GM20431 (cell line): ENCODE data around the gene FHIT.
"Not testable (repeated sequence)": the region's sequence is repeated elsewhere in the genome, so short reads cannot be mapped to it uniquely, and the experiment has no call there.

Experiments
- in situ Hi-C: fragments of 300-500 bp; cut with MseI, MboI; formaldehyde crosslinking; loops from one replicate; pipeline ENCODE4 v1.15.0; 2020; ENCODE audit warnings: low sequenced_read_pairs; ENCODE audit not compliant: unreplicated experiment

FHIT gene

DNA sequence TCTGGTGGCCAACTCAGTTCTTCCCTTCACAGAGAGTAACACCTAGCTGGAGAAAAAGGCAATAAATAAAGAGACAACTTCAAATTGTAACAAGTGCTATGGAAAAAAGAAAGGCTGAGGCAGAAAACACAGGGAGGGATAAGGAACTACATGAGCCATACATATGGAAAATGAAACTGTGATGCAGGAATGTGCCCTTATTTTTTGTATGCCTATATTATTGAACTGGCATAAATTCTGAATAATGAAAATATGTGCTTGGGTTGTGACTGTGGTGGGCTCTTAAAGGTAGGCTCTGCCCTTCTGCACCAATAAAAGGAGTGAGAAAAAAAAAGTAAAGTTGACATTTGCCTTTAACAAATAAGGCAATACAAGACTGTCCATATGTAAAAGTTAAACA, 19.6 kb downstream of the FHIT start:
- in situ Hi-C loops: no loop called here

DNA sequence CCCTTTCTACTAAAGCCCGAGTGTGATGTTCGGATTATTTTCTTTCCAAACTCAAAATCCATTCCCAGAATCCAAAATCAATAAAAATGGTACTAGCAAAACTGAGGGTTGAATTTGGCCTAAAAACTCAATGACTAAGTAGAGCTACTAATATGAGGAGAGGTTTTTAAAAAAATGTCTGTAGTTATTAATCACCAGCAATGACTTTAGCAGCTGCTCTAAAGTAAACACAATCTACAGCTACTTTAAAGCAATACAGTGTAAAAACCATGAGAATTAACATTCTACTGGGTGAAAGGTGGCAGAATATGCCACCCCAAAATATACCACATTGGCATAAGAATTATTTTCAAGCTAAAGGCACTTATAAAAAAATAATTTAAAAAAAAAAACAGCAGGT, 23.5 kb downstream of the FHIT start:
- in situ Hi-C loops: no loop called here

DNA sequence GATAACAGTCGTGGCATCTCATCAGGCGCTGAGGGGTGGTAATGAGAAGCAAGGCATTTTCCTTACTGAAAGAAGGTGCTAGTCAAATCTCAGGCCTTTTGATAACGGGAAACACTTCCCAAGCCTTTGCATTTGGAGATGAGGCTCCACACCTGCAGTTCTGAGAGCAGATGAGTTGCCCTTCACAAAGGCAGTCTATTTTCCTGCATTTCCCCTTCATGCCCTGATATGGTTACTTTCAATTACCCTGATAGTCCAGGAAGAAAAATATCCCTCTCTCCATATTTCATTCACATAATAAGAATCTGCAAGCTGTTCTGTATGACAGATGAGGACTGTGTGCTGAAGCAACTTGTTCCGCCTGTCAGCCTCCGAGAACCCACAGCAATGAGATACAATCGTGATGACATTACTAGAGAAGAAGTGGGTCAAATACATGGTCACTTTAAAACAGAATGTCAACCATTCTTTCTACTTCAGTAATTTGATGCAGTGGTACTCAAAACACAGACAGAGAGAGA, 25.0 kb downstream of the FHIT start:
- in situ Hi-C loops: no loop called here

DNA sequence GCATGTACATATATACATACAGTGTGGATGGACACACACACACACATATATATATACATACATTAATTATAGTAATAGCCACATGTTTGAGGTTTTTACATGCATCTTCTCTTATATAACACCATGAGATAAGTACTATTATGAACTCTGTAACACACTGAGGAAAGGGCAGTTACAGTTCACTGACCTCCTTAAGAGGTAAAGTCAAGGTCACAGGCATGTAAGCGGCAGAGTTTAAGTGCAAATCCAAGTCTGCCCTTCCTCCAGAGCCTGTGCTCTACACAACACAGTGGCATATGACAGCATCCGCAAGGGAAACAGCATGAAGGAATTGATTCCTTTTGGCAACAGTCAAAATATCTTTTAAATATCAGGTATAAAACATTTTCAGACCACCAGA, 26.4 kb downstream of the FHIT start:
- in situ Hi-C loops: no loop called here

DNA sequence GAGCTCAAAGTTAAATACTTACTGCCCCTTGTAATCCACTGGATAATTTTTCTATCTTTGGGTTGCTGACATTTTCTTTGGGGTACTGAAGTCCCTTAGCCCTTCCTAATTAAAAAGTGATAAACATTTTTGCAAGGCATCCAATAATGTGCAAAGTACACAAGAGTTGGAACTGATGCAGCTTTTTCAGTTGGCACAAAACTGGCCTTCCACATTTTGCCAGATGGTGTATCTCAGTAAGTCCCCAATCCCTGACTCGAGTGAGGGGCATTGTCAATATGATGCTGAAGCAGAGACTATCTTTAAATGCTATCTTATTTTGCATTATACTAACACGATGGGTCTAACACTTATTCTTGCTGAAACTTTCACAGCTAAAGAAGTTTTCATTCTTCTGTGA, 27.8 kb downstream of the FHIT start:
- in situ Hi-C loops: no loop called here

DNA sequence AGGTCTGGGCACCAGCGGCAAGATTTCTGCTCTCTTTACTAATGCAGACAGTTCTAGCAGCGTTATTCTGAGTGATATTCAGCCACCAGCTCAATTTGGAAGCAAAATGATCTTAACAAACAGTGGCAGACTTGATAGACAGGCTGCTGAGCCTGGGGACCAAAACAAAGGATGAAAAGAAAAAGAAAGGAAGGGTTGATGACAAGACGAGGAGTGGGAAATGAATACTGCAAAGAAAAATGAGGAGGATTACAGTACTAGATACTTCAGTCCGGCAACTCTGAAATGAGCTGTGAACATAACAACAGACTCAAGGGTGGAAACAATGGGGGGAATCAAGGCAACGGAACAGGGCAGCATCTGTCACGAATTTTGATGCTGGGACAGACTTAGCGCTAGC, 28.8 kb downstream of the FHIT start:
- in situ Hi-C loops: no loop called here

DNA sequence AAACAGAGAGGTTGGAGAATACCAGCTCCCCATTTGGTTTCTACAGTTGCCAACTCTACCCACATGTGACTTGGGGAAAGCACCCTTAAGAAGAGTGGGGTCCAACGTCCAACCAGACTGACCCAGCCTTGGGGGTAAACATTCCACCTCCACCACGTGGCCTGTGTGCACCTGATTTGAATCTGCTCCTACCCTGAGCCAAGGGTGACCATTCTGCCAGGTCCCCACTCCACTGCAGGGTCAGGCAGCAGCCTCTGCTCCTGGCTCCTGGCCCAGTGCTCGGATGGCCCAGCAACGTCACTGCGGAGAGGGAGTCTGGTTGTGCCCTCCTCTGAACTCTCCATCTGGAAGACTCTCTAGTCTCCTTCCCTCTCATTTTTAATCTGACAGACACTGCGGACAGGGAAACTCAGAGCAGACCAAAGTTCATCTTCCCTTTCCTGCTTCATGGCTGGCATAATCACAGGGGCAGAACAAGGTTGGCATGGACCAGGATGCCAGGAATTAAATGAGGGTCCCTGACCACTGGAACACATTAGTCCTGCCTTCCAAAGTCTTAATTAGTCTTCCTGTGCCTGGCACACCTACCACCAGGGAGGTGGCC, 29.4 kb downstream of the FHIT start:
- in situ Hi-C loops: no loop called here

DNA sequence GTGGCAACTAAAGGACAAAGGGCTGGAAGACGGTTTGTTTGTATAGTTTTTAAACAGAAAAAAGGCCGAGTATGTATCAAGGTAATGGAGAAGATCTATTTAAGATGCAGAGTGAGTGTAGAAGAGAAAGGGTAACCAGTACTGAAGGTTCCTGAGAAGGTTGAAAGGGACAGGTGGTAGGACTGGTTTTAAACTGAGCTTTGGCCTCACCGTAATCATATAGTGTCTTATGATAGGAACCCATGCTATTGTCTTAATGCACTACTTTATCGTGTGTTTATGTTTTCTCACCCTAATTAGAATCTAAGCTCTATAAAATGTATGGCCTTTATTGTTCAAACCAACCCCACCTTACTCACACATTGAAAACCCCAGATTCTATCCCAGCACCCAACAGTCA, 32.7 kb downstream of the FHIT start:
- in situ Hi-C loops: no loop called here

DNA sequence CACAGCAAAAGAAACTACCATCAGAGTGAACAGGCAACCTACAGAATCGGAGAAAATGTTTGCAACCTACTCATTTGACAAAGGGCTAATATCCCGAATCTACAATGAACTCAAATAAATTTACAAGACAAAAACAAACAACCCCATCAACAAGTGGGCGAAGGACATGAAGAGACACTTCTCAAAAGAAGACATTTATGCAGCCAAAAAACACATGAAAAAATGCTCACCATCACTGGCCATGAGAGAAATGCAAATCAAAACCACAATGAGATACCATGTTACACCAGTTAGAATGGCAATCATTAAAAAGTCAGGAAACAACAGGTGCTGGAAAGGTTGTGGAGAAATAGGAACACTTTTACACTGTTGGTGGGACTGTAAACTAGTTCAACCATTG, 35.1 kb downstream of the FHIT start:
- in situ Hi-C loops: not testable (repeated sequence)

DNA sequence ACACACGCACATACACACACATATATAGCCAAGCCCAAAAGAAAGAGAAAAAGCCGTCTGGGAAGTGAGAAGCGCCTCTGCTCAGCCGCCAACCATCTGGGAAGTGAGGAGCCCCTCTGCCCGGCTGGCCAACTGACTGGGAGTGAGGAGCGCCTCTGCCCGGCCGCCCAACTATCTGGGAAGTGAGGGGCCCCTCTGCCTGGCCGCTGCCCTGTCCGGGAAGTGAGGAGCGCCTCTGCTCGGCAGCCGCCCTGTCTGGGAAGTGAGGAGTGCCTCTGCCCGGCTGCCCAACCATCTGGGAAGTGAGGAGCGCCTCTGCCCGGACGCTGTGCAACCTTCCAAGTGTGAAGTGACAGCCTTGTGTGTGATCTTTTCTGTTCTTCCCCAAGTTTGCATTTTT, 49.2 kb downstream of the FHIT start:
- in situ Hi-C loops: no loop called here

DNA sequence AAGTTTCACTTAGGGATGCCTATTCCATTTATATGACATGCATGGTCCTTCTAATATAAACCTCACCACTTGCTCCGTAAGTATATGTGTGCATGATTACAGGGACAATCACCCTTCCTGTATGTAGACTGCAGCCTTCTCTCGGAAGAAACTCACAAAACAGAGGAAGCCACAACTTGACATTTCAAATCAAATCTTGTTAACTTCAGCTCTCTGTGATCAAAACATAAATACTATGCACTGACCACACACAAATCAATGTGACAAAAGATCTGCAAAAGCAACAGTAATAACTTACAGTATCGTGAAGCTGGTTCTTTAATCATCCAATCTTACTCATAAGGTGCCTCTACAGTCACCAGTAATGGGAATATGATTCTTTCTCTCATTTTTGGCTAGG, 50.2 kb downstream of the FHIT start:
- in situ Hi-C loops: no loop called here

DNA sequence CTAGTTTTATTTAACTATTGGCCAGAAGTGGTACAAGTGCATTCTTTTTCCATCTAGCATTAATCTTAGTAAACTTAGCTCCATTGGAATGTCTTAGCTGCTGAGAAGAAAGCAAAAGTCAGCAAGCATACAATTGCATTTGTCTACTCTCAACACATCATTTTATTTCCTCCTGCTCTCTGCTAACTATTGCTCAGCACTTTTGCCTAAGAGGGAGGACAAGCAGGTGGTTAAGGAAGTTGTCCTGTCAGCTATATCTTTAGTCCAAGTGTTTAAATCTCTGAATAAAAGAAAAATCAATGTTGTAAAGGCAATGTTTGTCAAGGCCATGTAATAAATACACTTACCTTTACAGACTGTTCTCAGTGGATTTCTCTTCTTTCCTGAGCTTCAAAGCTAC, 51.0 kb downstream of the FHIT start:
- in situ Hi-C loops: no loop called here

DNA sequence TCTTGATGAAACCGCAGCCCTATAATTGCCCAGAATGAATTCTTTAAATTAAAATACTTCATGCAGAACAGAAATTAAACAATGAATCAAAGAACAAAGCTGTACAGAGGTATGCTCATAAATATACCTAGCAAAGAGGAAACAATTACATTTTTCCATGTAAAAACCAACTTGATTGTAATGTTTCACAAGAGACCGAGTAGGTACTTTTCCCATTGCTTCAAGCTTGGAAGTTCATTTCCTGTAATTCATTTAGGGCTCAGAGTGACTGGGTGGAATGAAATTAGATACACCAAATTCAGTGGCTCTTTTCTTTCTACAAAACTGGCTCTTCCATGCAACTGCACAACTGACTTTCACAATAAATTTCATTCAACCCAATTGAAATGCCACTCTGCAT, 51.4 kb downstream of the FHIT start:
- in situ Hi-C loops: no loop called here

DNA sequence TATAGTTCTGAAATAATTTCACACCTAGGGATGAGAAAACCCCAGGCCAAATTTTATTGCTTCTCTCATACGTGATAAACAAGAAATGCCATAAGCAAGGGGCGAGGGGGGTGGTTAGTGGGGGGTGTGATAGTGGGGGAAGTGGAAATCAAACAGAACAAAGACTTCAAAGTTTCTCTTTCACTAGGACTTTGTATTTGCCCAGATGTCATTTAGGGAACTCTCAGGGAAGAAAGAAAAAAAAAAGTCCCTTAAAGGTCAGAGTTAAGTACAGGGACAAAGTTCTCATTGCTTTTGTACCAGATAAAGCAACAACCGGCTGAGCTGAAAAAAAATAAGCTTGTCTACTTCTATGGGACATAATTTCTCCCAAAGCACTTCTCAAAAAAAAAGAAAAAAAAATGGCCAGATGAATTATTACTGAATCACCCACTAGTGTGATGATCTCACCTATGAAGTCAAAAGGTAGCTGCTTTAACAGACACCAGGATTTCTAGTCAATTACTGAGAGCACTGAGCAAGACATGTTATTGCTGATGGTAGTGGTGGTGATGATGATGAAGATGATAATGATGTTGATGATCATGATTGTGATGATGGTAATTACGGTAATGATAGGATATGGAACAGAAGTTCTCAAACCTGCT, 56.2 kb downstream of the FHIT start:
- in situ Hi-C loops: no loop called here

DNA sequence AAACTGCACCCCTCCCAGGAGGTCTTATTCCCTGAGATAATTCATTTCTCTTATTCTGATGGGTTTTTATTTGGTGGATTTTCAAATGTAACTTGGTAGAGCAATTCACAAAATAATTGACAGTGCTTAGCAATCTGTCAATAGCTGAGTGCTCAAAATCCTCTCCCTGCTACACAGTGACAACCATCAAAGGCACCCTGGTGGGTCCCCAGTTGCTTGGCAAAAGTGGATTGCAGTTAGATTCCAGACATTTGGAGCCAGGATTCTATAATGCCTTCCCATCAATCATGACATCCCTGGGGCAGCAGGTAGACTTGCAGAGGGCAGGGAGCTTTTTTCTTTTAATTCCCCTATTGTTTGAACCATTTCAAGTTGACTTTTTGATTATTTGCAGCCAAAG, 59.0 kb downstream of the FHIT start:
- in situ Hi-C loops: no loop called here

DNA sequence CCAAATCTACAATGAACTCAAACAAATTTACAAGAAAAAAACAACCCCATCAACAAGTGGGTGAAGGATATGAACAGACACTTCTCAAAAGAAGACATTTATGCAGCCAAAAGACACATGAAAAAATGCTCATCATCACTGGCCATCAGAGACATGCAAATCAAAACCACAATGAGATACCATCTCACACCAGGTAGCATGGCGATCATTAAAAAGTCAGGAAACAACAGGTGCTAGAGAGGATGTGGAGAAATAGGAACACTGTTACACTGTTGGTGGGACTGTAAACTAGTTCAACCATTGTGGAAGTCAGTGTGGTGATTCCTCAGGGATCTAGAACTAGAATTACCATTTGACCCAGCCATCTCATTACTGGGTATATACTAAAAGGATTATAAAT, 61.0 kb downstream of the FHIT start:
- in situ Hi-C loops: not testable (repeated sequence)

DNA sequence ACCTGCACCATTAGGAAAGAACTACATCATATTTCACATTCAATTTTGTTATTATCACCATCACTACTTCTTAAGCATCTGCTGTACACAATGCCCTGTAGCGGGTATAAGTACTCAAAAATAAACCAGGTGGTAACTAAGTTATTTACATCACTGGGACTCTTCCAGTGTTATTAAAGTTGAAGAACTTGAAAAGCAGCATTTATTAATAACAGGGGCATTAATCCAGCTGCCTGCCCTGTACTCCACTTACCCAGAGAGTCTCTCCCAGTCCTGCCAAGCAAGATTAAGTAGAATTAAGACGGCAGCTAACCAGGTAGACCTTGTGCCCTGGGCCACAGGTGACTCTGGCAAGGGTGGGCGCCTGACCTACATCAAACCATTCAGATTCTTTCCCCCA, 65.2 kb downstream of the FHIT start:
- in situ Hi-C loops: no loop called here

DNA sequence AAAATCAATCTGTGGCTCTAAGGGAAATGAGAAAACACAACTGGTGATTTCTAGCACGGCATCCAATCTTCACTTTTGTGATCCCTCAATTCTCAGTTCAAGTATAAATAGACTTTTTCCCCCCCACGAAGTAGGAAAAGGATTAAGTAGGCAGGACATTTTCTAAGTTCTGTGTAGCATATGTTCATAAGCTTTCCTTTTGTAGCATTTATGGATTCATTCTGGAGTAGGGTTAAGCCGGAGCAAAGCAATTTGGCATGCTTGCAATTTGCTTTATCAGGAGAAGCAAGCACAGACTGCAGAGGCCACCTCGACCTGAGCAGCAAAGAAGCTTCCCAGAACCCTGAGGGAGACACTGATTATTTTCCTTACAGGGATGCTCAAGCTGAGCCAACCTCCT, 66.3 kb downstream of the FHIT start:
- in situ Hi-C loops: no loop called here

DNA sequence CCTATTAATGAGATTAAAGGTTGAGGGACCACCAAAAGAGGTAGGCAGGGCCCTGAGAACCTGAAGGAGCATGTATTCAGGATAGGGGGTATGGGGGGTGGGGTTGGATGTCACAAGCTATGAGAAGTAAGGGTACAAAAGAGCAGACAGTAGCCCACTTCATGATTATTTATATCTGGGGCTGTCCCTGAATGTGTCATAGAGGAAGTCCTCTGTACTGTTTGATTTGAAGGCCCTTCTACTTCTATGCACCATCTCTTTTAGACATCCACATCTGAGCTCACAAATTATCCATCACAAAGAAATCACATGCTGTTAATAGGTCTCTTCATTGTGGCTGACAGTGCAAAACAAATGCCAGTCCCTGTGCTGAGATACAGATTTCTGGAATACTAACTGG, 68.6 kb downstream of the FHIT start:
- in situ Hi-C loops: no loop called here

DNA sequence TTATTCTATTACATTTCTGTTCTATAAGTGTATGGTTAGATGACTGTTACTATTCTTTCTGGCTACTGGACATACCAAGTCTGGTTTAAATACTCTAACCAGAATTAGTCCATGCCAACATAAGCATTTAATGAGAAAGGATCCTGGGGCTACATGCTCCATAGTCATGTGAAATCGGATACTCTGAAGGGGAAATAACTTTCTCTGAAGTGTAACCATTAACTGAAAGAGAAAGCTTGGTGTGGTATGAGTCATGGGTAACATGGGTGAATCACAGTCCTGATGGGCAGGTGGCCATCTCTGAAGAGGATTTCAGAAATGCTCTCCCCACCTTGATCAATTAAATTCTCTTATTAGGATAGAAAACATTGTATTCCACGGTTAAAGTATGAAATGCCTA, 69.4 kb downstream of the FHIT start:
- in situ Hi-C loops: no loop called here

DNA sequence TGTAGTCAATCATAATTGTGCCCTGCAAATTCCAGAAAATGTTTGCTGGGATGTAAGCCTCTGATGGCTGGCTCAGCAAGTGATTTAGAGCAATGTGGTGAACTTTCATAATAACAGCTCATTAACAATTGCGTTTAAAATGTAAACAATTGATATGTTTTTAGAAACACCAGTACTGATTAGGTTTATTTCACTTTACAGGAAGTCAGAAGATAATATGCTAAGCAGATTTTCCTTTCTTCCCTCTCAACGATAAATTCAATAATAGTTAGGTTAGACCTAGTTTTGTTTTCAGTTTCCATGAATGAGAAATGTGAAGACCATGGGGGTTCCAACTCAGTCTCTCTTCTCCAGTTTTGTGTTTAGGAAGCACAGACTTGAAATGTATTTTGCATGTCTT, 71.0 kb downstream of the FHIT start:
- in situ Hi-C loops: no loop called here

DNA sequence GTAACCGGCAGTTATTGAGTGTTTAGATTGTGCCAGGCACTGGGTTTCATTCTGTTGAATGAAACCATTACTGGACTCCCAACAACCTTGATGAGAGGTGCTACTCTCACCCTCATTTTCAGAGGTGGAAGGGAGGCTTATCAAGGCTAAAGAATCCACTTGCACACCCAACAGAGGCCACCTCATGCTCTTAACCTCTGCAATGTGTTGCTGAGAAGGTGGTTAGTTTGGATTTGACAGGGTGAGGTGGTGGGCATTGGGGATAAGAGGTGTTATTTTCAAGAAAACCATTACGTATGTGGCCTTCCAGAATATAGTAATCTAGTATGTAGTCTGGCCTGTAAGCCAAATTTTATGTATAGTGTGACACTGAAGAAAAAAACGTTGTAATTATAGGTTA, 73.1 kb downstream of the FHIT start:
- in situ Hi-C loops: no loop called here
